Measurements from ENCODE around the gene P2RY8. TPM values are rescaled to one million over a fixed set of nuclear protein-coding genes. Genes with fewer than 3 reads are reported as not detected.

Gene P2RY8
- total RNA-seq, 1 experiment from 2014 or later, result not detected

GRCh38 chrX:1418901-1419544 is 118.0 kb downstream of the P2RY8 start:
- Histone ChIP-seq H3K4me3 (ENCODE audit: low read depth, low read length) (no peak overlapping the region), H3K27me3 (replicated peaks; ENCODE audit: control insufficient read depth, insufficient read depth, low read length) (no peaks in the 10 kb centered on the region), H3K4me1 (no peaks in the 10 kb centered on the region), H3K9me3 (peaks cover 15% of the 10 kb centered on the region), H3K36me3 (ENCODE audit: control insufficient read depth, insufficient read depth, low read length) (peaks cover 2% of the 10 kb centered on the region; the same call in 1 of the 2 replicates)
- no peak overlapping the region for H3K4me3 Mint-ChIP-seq (ENCODE audit: unreplicated experiment)
- no peak for TF ChIP-seq CTCF (IDR thresholded peaks at IDR 0.05; ENCODE audit: insufficient read depth in 1 of 2, low read depth in 1 of 2, low read length in 1 of 2, severe bottlenecking in 1 of 2, unreplicated experiment in 1 of 2)
- peaks cover 22% of the 10 kb centered on the region for H3K9me3 Mint-ChIP-seq (ENCODE audit: unreplicated experiment)
- CTCF ChIA-PET, result no interaction called here
- peaks cover 9% of the 10 kb centered on the region for H3K4me1 Mint-ChIP-seq (ENCODE audit: low read depth, unreplicated experiment)
- H3K27ac Mint-ChIP-seq (ENCODE audit: unreplicated experiment), result no peak overlapping the region
- peaks cover 49% of the 10 kb centered on the region for H3K36me3 Mint-ChIP-seq (ENCODE audit: insufficient read depth, unreplicated experiment)
- DNase-seq, result no peak
- POLR2A ChIA-PET, result no interaction called here
- BruUV-seq (replicated peaks), result no TSS peak
- H3K27me3 Mint-ChIP-seq (ENCODE audit: insufficient read depth, unreplicated experiment), result no peaks in the 10 kb centered on the region
- intact Hi-C loops (cut with micrococcal nuclease; ENCODE audit: unreplicated experiment), result no loop called here

GRCh38 chrX:1417921-1418771 is 118.8 kb downstream of the P2RY8 start:
- Mint-ChIP-seq H3K36me3 (ENCODE audit: insufficient read depth, unreplicated experiment) (peaks cover 49% of the 10 kb centered on the region), H3K27ac (ENCODE audit: unreplicated experiment) (no peak overlapping the region), H3K4me3 (ENCODE audit: unreplicated experiment) (no peak overlapping the region), H3K9me3 (ENCODE audit: unreplicated experiment) (peaks cover 14% of the 10 kb centered on the region), H3K4me1 (ENCODE audit: low read depth, unreplicated experiment) (peaks cover 9% of the 10 kb centered on the region), H3K27me3 (ENCODE audit: insufficient read depth, unreplicated experiment) (no peaks in the 10 kb centered on the region)
- peaks cover 15% of the 10 kb centered on the region for H3K9me3 ChIP-seq
- no peak for DNase-seq
- TF ChIP-seq CTCF (IDR thresholded peaks at IDR 0.05; ENCODE audit: insufficient read depth in 1 of 2, low read depth in 1 of 2, low read length in 1 of 2, severe bottlenecking in 1 of 2, unreplicated experiment in 1 of 2), result no peak
- H3K36me3 ChIP-seq (ENCODE audit: control insufficient read depth, insufficient read depth, low read length), result peaks cover 2% of the 10 kb centered on the region; the same call in 1 of the 2 replicates
- ChIA-PET CTCF (no interaction called here), POLR2A (no interaction called here)
- no TSS peak for BruUV-seq (replicated peaks)
- no peaks in the 10 kb centered on the region for H3K4me1 ChIP-seq
- H3K4me3 ChIP-seq (ENCODE audit: low read depth, low read length), result no peak overlapping the region
- intact Hi-C loops (cut with micrococcal nuclease; ENCODE audit: unreplicated experiment), result no loop called here
- H3K27me3 ChIP-seq (replicated peaks; ENCODE audit: control insufficient read depth, insufficient read depth, low read length), result no peaks in the 10 kb centered on the region

- TF ChIP-seq CTCF (IDR thresholded peaks at IDR 0.05; ENCODE audit: insufficient read depth in 1 of 2, low read depth in 1 of 2, low read length in 1 of 2, severe bottlenecking in 1 of 2, unreplicated experiment in 1 of 2), result no peak
- Histone ChIP-seq H3K9me3 (peaks cover 10% of the 10 kb centered on the region), H3K27me3 (replicated peaks; ENCODE audit: control insufficient read depth, insufficient read depth, low read length) (no peaks in the 10 kb centered on the region), H3K36me3 (ENCODE audit: control insufficient read depth, insufficient read depth, low read length) (peaks cover 2% of the 10 kb centered on the region; the same call in 1 of the 2 replicates), H3K4me1 (no peaks in the 10 kb centered on the region), H3K4me3 (ENCODE audit: low read depth, low read length) (no peak overlapping the region)
- POLR2A ChIA-PET, result no interaction called here
- no peaks in the 10 kb centered on the region for H3K27me3 Mint-ChIP-seq (ENCODE audit: insufficient read depth, unreplicated experiment)
- CTCF ChIA-PET, result no interaction called here
- intact Hi-C loops (cut with micrococcal nuclease; ENCODE audit: unreplicated experiment), result no loop called here
- peaks cover 9% of the 10 kb centered on the region for H3K4me1 Mint-ChIP-seq (ENCODE audit: low read depth, unreplicated experiment)
- no peak overlapping the region for H3K27ac Mint-ChIP-seq (ENCODE audit: unreplicated experiment)
- peaks cover 51% of the 10 kb centered on the region for H3K36me3 Mint-ChIP-seq (ENCODE audit: insufficient read depth, unreplicated experiment)
- no peak for DNase-seq
- peaks cover 14% of the 10 kb centered on the region for H3K9me3 Mint-ChIP-seq (ENCODE audit: unreplicated experiment)
- H3K4me3 Mint-ChIP-seq (ENCODE audit: unreplicated experiment), result no peak overlapping the region
- BruUV-seq (replicated peaks), result no TSS peak
These were observed 119.8 kb downstream of the P2RY8 start for GRCh38 chrX:1416965-1417760.
